Measurements from ENCODE around the gene BEAN1.
"Not testable (repeated sequence)": the region's sequence is repeated elsewhere in the genome, so short reads cannot be mapped to it uniquely, and the experiment has no call there.

The BEAN1 gene

DNA sequence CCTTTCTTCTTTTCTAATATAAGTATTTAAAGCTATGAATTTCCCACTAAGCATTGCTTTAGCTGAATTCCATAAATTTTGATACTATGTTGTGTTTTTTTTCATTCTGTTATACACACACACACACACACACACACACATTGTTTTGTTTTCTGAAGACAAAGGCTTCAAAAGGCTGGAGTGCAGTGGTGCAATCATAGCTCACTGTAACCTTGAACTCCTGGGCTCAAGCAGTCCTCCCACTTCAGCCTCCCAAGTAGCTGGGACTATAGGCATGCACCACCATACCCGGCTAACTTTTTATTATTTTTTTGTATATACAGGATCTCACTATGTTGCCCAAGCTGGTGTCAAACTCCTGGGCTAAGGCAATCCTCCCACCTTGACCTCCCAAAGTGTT lies 26.1 kb downstream of the BEAN1 start:
- H3K27me3 ChIP-seq (ENCODE audit: low read depth, low read length); H3K4me1 ChIP-seq (ENCODE audit: control insufficient read depth in 1 of 2, insufficient read depth in 2 of 2, low read length in 2 of 2); H3K9me3 ChIP-seq (ENCODE audit: control insufficient read depth in 1 of 2, low read length in 2 of 2); H3K27ac ChIP-seq (ENCODE audit: low read length); H3K36me3 ChIP-seq (ENCODE audit: control insufficient read depth in 1 of 2, insufficient read depth in 2 of 2, low read length in 2 of 2); H3K4me3 ChIP-seq (ENCODE audit: low read depth in 1 of 2, low read length in 2 of 2): not testable (repeated sequence)

DNA sequence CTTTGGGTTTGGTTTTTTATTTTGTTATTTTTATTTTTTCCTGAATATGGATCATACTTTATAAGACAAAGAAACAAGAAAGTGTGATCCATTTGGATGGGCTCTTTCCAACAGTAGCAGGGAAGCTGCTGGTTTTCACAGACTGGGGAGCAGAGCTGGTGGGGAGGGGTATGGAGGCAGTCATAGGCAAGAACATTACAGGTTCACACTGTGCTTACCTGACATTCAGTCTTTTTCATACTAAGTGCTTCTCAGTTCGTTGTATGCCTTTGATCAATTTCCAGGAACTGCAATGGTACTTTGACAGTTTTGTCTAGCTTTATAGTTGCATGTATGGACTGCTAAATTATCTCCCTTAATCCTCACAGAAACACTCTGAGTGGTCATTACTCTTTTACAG lies 27.7 kb downstream of the BEAN1 start:
- no peak overlapping the region for H3K27ac ChIP-seq (ENCODE audit: low read length)

DNA sequence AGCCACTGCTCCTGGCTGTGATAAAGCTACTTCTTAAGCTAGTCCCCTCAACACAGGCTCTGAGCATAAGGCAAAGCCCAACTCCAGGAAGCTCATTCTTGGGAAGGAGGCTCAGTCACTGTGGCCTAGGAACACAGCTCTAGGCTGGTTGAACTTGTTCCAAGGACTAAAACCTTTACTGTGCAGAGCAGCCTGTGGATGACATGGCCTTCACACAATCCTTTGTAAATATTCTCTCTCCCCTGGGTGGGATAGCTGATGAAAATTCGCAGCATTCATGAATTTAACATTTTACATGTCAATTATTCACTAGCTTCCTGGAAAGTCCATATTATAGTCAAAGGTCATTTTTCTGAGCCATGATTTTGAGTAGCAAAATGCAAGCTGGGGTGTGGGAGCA lies 28.9 kb downstream of the BEAN1 start:
- Histone ChIP-seq H3K36me3 (ENCODE audit: control insufficient read depth in 1 of 2, insufficient read depth in 2 of 2, low read length in 2 of 2) (no peaks in the 10 kb centered on the region), H3K27ac (ENCODE audit: low read length) (no peak overlapping the region), H3K9me3 (ENCODE audit: control insufficient read depth in 1 of 2, low read length in 2 of 2) (no peaks in the 10 kb centered on the region)

More for the DNA sequence above, 27.7 kb downstream of the BEAN1 start:
- H3K4me3 ChIP-seq (ENCODE audit: low read depth in 1 of 2, low read length in 2 of 2), result no peak overlapping the region
- H3K36me3 ChIP-seq (ENCODE audit: control insufficient read depth in 1 of 2, insufficient read depth in 2 of 2, low read length in 2 of 2), result no peaks in the 10 kb centered on the region
- no peaks in the 10 kb centered on the region for H3K4me1 ChIP-seq (ENCODE audit: control insufficient read depth in 1 of 2, insufficient read depth in 2 of 2, low read length in 2 of 2)
- no peaks in the 10 kb centered on the region for H3K9me3 ChIP-seq (ENCODE audit: control insufficient read depth in 1 of 2, low read length in 2 of 2)
- H3K27me3 ChIP-seq (ENCODE audit: low read depth, low read length), result no peaks in the 10 kb centered on the region

DNA sequence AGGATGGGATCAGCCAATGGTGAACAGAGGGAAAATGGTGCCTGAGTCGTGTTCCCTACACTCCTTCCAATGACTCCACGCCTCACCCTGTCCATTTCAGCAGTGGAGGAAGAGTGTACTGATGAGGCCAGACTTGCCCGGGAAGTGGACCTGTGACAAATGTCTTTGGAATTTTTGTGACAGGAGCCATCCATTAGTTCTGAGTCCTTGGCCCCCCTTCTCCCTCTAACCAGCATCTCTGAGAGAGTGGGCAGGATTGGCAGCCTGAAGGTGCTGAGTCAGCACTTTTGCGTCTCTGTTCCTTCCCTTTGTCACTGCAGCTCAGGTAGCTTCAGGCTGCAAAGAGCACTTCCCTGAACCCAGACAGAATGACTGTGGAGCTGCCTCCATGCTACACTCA lies 30.8 kb downstream of the BEAN1 start:
- Histone ChIP-seq H3K27ac (ENCODE audit: low read length) (no peak overlapping the region), H3K4me3 (ENCODE audit: low read depth in 1 of 2, low read length in 2 of 2) (no peak overlapping the region), H3K4me1 (ENCODE audit: control insufficient read depth in 1 of 2, insufficient read depth in 2 of 2, low read length in 2 of 2) (no peaks in the 10 kb centered on the region), H3K27me3 (ENCODE audit: low read depth, low read length) (no peaks in the 10 kb centered on the region), H3K36me3 (ENCODE audit: control insufficient read depth in 1 of 2, insufficient read depth in 2 of 2, low read length in 2 of 2) (no peaks in the 10 kb centered on the region), H3K9me3 (ENCODE audit: control insufficient read depth in 1 of 2, low read length in 2 of 2) (no peaks in the 10 kb centered on the region)

More for the DNA sequence above, 28.9 kb downstream of the BEAN1 start:
- Histone ChIP-seq H3K4me3 (ENCODE audit: low read depth in 1 of 2, low read length in 2 of 2) (no peak overlapping the region), H3K27me3 (ENCODE audit: low read depth, low read length) (no peaks in the 10 kb centered on the region), H3K4me1 (ENCODE audit: control insufficient read depth in 1 of 2, insufficient read depth in 2 of 2, low read length in 2 of 2) (no peaks in the 10 kb centered on the region)

DNA sequence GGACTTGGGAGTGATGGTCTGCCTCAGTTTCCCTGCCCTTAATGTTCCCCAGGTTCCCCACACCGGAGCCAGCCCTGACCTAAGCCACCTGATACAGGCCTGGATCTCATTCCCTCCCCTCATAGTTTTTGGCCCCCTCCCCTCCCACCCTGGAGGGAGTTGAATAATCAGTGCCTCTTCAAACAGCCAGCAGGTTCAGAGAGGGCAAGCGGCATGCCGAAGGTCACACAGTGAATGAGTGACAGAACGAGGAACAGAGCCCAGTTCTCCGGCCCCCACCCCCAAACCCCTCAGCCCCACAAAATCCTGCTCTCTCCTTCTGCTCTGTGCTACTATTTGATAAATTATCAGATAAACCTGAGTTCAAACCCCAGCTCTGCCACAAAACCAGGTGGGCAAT lies 31.2 kb downstream of the BEAN1 start:
- Histone ChIP-seq H3K36me3 (ENCODE audit: control insufficient read depth in 1 of 2, insufficient read depth in 2 of 2, low read length in 2 of 2) (no peaks in the 10 kb centered on the region), H3K4me3 (ENCODE audit: low read depth in 1 of 2, low read length in 2 of 2) (no peak overlapping the region), H3K27me3 (ENCODE audit: low read depth, low read length) (no peaks in the 10 kb centered on the region), H3K27ac (ENCODE audit: low read length) (no peak overlapping the region), H3K9me3 (ENCODE audit: control insufficient read depth in 1 of 2, low read length in 2 of 2) (no peaks in the 10 kb centered on the region), H3K4me1 (ENCODE audit: control insufficient read depth in 1 of 2, insufficient read depth in 2 of 2, low read length in 2 of 2) (no peaks in the 10 kb centered on the region)

DNA sequence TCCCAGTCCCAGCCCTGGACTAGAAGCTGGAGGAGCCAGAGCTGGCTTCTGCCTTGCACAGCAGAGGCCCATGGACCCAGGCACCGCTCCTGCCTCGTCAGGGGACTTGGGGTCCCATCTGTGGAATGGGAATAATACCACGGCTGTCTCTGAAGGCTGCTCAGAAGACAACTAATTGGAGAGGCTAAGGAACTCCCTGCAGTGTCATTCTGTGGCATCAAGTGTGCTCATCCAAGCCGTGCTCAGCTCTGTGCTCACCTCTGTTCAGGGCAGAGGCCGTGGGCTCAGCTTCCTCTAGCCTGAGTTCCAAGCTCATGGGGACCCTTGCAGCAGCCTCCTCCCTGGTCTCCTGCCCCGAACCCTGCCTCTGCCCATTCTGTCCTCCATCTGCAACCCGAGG lies 31.8 kb downstream of the BEAN1 start:
- H3K27me3 ChIP-seq (ENCODE audit: low read depth, low read length), result no peaks in the 10 kb centered on the region

DNA sequence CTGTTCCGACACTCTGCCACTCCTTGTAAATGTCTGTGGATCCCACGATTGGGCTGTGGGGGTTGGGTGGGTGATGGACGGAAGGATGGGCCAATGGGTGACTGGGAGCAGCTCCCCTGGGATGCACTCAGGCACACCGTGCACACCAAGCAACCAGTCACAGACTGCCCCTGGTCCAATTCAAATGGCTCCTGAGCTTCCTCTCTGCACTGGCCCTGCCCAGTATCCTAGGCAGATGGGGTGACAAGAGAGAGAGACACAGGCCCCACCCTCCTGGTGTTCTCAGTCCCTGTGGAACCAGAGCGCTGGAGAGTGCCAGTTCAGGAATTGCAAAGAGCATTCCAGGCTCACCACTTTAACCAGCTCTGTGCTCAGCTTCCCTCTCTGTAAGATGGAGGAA lies 32.8 kb downstream of the BEAN1 start:
- Histone ChIP-seq H3K9me3 (ENCODE audit: control insufficient read depth in 1 of 2, low read length in 2 of 2) (no peaks in the 10 kb centered on the region), H3K27ac (ENCODE audit: low read length) (no peak overlapping the region), H3K27me3 (ENCODE audit: low read depth, low read length) (no peaks in the 10 kb centered on the region), H3K4me3 (ENCODE audit: low read depth in 1 of 2, low read length in 2 of 2) (no peak overlapping the region), H3K36me3 (ENCODE audit: control insufficient read depth in 1 of 2, insufficient read depth in 2 of 2, low read length in 2 of 2) (no peaks in the 10 kb centered on the region), H3K4me1 (ENCODE audit: control insufficient read depth in 1 of 2, insufficient read depth in 2 of 2, low read length in 2 of 2) (no peaks in the 10 kb centered on the region)

More for the DNA sequence above, 31.8 kb downstream of the BEAN1 start:
- H3K36me3 ChIP-seq (ENCODE audit: control insufficient read depth in 1 of 2, insufficient read depth in 2 of 2, low read length in 2 of 2), result no peaks in the 10 kb centered on the region
- H3K27ac ChIP-seq (ENCODE audit: low read length), result no peak overlapping the region
- no peaks in the 10 kb centered on the region for H3K9me3 ChIP-seq (ENCODE audit: control insufficient read depth in 1 of 2, low read length in 2 of 2)
- no peaks in the 10 kb centered on the region for H3K4me1 ChIP-seq (ENCODE audit: control insufficient read depth in 1 of 2, insufficient read depth in 2 of 2, low read length in 2 of 2)
- no peak overlapping the region for H3K4me3 ChIP-seq (ENCODE audit: low read depth in 1 of 2, low read length in 2 of 2)

DNA sequence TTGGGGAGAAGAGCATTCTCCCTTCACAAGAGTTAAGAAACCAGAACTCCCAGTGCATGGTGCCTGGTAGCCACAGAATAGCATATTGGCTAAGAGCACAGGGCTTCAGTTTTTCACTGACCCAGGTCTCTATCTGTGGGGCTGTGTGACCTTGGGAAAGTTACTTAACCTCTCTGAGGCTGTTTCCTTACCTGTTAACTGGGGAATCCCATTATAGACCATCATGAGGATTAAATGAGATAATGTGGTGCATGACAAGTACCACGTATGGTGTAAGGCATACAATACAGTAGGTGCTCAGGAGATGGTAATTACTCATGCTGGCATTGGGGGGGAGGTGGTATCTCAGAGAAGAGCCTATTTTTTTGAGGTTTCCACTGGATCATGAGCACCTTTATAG lies 33.6 kb downstream of the BEAN1 start:
- H3K4me1 ChIP-seq (ENCODE audit: control insufficient read depth in 1 of 2, insufficient read depth in 2 of 2, low read length in 2 of 2), result no peaks in the 10 kb centered on the region
- no peaks in the 10 kb centered on the region for H3K27me3 ChIP-seq (ENCODE audit: low read depth, low read length)
- H3K36me3 ChIP-seq (ENCODE audit: control insufficient read depth in 1 of 2, insufficient read depth in 2 of 2, low read length in 2 of 2), result no peaks in the 10 kb centered on the region
- no peak overlapping the region for H3K4me3 ChIP-seq (ENCODE audit: low read depth in 1 of 2, low read length in 2 of 2)
- peaks cover 0 to under 1% of the 10 kb centered on the region in 2 donors for H3K9me3 ChIP-seq (ENCODE audit: control insufficient read depth in 1 of 2, low read length in 2 of 2)
- no peak overlapping the region for H3K27ac ChIP-seq (ENCODE audit: low read length)

DNA sequence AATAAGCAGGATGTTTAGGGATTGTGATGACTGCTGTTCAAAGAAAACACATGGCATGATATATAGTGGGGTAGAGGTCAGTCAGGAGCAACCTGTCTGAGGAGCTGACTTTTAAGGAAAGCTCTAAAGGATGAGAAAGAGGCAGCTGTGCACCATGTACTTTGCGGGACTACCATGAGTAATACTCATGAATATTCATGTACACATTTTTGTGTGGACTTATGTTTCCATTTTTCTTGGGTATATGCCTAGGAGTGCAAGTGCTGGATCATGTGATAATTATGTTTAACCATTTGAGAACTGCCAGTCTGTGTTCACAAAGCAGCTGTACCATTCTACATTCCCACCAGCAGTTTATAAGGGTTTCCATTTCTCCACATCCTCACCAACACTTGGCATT lies 35.8 kb downstream of the BEAN1 start:
- Histone ChIP-seq H3K4me3 (ENCODE audit: low read depth in 1 of 2, low read length in 2 of 2) (no peak overlapping the region), H3K27ac (ENCODE audit: low read length) (no peak overlapping the region), H3K27me3 (ENCODE audit: low read depth, low read length) (no peaks in the 10 kb centered on the region)

DNA sequence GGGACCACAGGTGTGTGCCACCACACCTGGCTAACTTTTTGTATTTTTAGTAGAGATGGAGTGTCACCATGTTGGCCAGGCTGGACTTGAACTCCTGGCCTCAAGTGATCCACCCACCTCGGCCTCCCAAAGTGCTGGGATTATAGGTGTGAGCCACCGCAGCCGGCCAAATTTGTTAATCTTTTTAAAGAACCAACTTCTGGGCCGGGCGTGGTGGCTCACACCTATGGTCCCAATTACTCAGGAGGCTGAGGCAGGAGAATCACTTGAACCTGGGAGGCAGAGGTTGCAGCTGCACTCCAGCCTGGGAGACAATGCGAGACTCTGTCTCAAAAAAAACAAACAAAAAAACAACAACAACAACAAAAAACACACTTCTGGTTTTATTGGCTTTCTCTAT lies 38.9 kb downstream of the BEAN1 start:
- H3K9me3 ChIP-seq (ENCODE audit: control insufficient read depth in 1 of 2, low read length in 2 of 2); H3K36me3 ChIP-seq (ENCODE audit: control insufficient read depth in 1 of 2, insufficient read depth in 2 of 2, low read length in 2 of 2); H3K4me1 ChIP-seq (ENCODE audit: control insufficient read depth in 1 of 2, insufficient read depth in 2 of 2, low read length in 2 of 2); H3K27ac ChIP-seq (ENCODE audit: low read length); H3K4me3 ChIP-seq (ENCODE audit: low read depth in 1 of 2, low read length in 2 of 2); H3K27me3 ChIP-seq (ENCODE audit: low read depth, low read length): not testable (repeated sequence)

More for the DNA sequence above, 35.8 kb downstream of the BEAN1 start:
- no peaks in the 10 kb centered on the region for H3K36me3 ChIP-seq (ENCODE audit: control insufficient read depth in 1 of 2, insufficient read depth in 2 of 2, low read length in 2 of 2)
- H3K4me1 ChIP-seq (ENCODE audit: control insufficient read depth in 1 of 2, insufficient read depth in 2 of 2, low read length in 2 of 2), result no peaks in the 10 kb centered on the region
- peaks cover 0 to 3% of the 10 kb centered on the region in 2 donors for H3K9me3 ChIP-seq (ENCODE audit: control insufficient read depth in 1 of 2, low read length in 2 of 2)

DNA sequence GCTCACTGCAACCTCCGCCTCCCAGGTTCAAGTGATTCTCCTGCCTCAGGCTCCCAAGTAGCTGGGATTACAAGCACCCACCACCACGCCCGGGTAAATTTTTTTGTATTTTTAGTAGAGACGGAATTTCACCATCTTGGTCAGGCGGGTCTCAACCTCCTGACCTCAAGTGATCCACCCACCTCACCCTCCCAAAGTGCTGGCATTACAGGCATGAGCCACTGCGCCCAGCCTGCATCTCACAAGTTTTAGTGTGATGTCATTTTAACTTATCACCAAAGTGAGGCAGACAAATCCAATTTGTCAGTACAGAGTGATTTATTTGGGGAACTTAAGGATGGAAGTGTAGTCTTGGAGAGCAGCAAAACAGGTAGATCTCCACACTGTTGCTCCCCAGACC lies 39.5 kb downstream of the BEAN1 start:
- H3K36me3 ChIP-seq (ENCODE audit: control insufficient read depth in 1 of 2, insufficient read depth in 2 of 2, low read length in 2 of 2); H3K4me1 ChIP-seq (ENCODE audit: control insufficient read depth in 1 of 2, insufficient read depth in 2 of 2, low read length in 2 of 2); H3K9me3 ChIP-seq (ENCODE audit: control insufficient read depth in 1 of 2, low read length in 2 of 2); H3K4me3 ChIP-seq (ENCODE audit: low read depth in 1 of 2, low read length in 2 of 2); H3K27ac ChIP-seq (ENCODE audit: low read length); H3K27me3 ChIP-seq (ENCODE audit: low read depth, low read length): not testable (repeated sequence)

DNA sequence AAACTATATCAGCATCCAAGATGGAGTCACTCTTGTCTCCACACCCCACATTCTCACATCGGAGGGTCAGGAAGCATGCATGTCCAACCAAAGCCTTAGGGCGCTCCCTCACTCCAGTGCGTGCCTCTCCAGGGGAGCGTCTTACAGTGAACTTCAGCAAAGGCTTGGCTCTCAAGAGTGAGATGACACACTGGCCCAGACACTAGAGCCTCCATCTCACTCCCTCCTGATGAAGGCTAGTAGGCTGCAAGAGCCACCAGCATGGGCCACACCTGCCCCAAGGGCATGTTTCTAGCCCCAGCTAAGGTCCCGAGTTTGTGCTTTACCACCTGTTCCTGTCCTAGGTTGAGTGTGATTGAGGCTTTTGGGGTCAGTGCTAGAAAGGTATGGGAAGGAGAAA lies 40.5 kb downstream of the BEAN1 start:
- Histone ChIP-seq H3K9me3 (ENCODE audit: control insufficient read depth in 1 of 2, low read length in 2 of 2) (peaks cover 0 to 3% of the 10 kb centered on the region in 2 donors), H3K27me3 (ENCODE audit: low read depth, low read length) (no peaks in the 10 kb centered on the region), H3K36me3 (ENCODE audit: control insufficient read depth in 1 of 2, insufficient read depth in 2 of 2, low read length in 2 of 2) (no peaks in the 10 kb centered on the region), H3K27ac (ENCODE audit: low read length) (no peak overlapping the region), H3K4me1 (ENCODE audit: control insufficient read depth in 1 of 2, insufficient read depth in 2 of 2, low read length in 2 of 2) (no peaks in the 10 kb centered on the region), H3K4me3 (ENCODE audit: low read depth in 1 of 2, low read length in 2 of 2) (no peak overlapping the region)
